Inferior parietal cortex (tissue), 1 donor: ENCODE data around the gene LLCFC1.

Source experiments
- DNase-seq: peaks from one replicate; pipeline ENCODE4 v3.0.0-alpha.2; 2016; ENCODE audit errors: extremely low spot score

LLCFC1 gene

GRCh38 chr7:142939226-142939910, at the start of gene LLCFC1:
Gene LLCFC1, plus strand, starts transcription at chr7:142939484. Its CDS starts 138 bp downstream, at chr7:142939622.
- no peak for DNase-seq

GRCh38 chr7:142889816-142890215, 49.5 kb upstream of the LLCFC1 start:
- DNase-seq, result no peak

- no peak for DNase-seq
These were observed 48.3 kb upstream of the LLCFC1 start for GRCh38 chr7:142890874-142891485.

- DNase-seq, result no peak
These were observed 47.7 kb upstream of the LLCFC1 start for GRCh38 chr7:142891490-142892082.

- DNase-seq, result no peak
These were observed 46.3 kb upstream of the LLCFC1 start for GRCh38 chr7:142892951-142893350.

- DNase-seq, result no peak
These were observed 44.9 kb upstream of the LLCFC1 start for GRCh38 chr7:142894112-142894984.

GRCh38 chr7:142894985-142895593, 44.2 kb upstream of the LLCFC1 start:
- no peak for DNase-seq

- no peak for DNase-seq
These were observed 43.1 kb upstream of the LLCFC1 start for GRCh38 chr7:142896151-142896550.

- no peak for DNase-seq
These were observed 42.4 kb upstream of the LLCFC1 start for GRCh38 chr7:142896741-142897379.

- DNase-seq, result no peak
These were observed 41.6 kb upstream of the LLCFC1 start for GRCh38 chr7:142897691-142898090.

GRCh38 chr7:142898377-142899170, 40.7 kb upstream of the LLCFC1 start:
- DNase-seq, result no peak

GRCh38 chr7:142899661-142900060, 39.6 kb upstream of the LLCFC1 start:
- no peak for DNase-seq

- DNase-seq, result no peak
These were observed 37.6 kb upstream of the LLCFC1 start for GRCh38 chr7:142901426-142902259.

- no peak for DNase-seq
These were observed 35.2 kb upstream of the LLCFC1 start for GRCh38 chr7:142904128-142904527.

GRCh38 chr7:142905759-142906158, 33.5 kb upstream of the LLCFC1 start:
- DNase-seq, result no peak

GRCh38 chr7:142906643-142907042, 32.6 kb upstream of the LLCFC1 start:
- no peak for DNase-seq

GRCh38 chr7:142908290-142908689, 31.0 kb upstream of the LLCFC1 start:
- no peak for DNase-seq

- peak; percentile 22 for DNase-seq
These were observed 30.1 kb upstream of the LLCFC1 start for GRCh38 chr7:142908921-142909890.
